G401.6 (cell line): ENCODE results near the gene LRCH1.

Source experiments
- FAIRE-seq: peaks from 2 replicates; lab custom pipeline; 2012; peaks lifted over from hg19 to GRCh38; lab: Jason Lieb, UNC

Gene LRCH1

GRCh38 chr13:46562581-46562980 is 9.6 kb downstream of the LRCH1 start:
- FAIRE-seq = no peak

GRCh38 chr13:46565808-46566750 is 13.1 kb downstream of the LRCH1 start:
- FAIRE-seq = no peak

GRCh38 chr13:46567671-46568070 is 14.7 kb downstream of the LRCH1 start:
- FAIRE-seq = no peak

- FAIRE-seq = no peak
Observed at GRCh38 chr13:46569456-46569855, 16.5 kb downstream of the LRCH1 start.

DNA sequence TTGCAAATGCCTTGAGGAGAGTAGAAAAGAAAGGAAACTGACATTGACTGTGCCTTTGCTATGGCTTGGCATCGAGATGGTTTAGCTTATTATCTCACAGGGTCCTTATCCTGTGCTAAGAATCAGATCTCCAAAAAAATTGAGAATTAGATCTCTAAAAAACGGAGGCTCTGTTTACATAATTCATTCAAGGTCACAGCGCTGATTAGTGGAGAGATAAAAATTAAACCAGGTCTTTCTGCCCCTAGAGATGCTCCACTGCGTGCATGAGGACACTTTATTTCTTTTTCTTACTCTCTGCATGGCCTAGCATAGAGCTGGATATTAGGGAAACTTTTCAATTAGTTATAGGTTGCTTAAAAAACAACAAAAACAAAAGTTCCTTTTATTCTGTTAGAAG is 17.3 kb downstream of the LRCH1 start:
- no peak for FAIRE-seq

GRCh38 chr13:46571189-46571908 is 18.4 kb downstream of the LRCH1 start:
- FAIRE-seq = no peak

- no peak for FAIRE-seq
Observed at GRCh38 chr13:46571909-46572595, 19.1 kb downstream of the LRCH1 start.

GRCh38 chr13:46572752-46573431 is 19.9 kb downstream of the LRCH1 start:
- no peak for FAIRE-seq

DNA sequence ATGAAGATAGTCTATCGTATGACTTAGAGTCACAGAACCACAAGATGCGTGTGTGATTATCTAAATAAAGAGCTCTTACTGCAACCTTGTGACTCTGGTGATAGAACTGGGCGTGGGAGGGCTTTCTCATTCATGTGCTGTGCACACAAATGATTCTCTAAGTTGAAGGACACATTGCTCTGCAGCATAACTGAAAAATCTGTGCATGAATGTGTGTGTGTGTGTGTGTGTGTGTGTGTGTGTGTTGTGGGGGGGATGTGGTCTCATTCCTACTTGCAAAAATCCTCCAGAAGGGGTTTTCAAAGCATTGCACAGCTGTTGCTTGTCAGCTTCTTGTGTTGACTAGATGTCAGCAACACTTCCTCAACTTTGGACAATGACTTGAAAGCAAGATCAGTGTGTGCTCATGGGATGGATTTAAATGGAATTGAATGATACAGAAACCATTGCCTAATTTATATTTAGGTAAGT is 22.4 kb downstream of the LRCH1 start:
- no peak for FAIRE-seq

DNA sequence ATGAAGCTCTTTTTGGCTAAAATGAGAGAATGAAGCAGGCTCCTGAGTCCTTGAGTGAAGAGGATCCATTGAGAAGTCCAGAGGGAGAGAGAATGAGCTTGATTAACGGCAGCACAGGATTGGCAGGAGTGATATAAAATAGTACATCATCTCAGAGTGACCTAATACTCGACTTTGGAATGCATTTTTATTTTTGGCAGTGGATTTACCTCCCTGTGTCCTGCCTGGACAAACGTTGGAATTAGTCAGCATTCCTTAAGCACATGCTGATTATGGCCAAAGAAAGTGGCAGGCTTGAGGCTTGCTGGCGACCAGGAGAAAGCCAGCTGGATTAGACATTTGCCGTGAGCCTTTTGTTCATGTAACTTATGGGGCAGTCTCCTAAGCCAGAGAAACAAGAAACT is 22.9 kb downstream of the LRCH1 start:
- FAIRE-seq = no peak

- no peak for FAIRE-seq
Observed at GRCh38 chr13:46576762-46577161, 23.8 kb downstream of the LRCH1 start.

DNA sequence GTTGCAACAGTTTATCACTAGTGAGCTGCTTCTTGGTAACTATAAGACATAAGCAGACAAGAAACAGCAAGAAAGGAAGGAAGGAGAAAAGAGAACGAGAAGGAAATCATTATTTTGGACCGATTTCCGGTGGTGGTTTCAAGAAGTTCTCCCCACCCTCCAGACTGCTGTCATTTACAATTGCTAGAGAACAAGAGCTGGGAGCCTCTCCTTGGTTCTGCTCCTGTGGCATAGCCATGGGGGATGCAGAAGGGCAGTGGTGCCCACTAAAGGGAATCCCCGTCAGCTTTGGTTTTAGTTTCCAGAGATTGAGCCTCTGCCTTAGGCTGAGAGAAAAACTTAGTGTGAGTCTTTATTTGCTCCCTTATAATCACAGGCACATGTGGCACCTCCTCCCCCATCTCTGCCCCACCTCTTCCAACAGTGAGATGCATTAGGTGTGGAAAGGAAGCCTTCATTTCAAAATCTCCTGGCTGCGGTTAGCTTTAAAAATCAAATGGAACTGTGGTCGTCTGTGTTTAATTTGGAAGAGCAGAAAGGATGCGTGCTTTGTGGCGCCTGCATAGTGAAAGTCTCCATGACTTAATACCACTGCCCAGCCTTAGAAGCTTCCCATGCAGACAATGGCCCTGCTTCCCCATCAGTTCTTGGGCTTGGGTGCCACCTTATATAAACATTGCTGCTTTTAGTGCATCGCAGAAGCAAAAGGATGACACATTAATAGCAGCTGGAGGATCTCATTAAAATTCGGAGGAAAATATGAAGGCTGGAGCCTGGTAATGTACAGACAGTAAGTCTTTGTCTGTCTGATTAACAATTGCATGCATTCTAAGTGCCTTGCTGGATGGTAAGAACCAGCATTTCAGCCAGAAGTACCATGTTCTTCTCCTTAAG is 25.0 kb downstream of the LRCH1 start:
- no peak for FAIRE-seq

DNA sequence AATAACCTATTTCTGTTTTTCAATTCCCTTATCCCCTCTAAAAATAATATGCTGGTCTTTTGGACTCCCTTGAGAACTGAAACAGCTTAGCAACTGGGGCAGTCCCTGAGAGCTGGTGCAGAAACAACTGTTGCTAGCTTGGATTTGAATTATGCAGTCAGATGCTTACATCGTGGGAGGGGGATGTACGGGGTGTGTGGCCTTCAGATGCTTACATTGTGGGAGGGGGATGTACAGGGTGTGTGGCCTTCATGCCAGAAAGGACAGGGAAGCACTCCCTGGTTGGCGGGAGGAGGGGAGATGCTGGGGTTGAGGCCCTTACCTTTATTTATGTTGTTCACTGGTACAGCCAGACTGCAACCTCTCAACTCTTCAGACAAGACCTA is 25.6 kb downstream of the LRCH1 start:
- FAIRE-seq = no peak

DNA sequence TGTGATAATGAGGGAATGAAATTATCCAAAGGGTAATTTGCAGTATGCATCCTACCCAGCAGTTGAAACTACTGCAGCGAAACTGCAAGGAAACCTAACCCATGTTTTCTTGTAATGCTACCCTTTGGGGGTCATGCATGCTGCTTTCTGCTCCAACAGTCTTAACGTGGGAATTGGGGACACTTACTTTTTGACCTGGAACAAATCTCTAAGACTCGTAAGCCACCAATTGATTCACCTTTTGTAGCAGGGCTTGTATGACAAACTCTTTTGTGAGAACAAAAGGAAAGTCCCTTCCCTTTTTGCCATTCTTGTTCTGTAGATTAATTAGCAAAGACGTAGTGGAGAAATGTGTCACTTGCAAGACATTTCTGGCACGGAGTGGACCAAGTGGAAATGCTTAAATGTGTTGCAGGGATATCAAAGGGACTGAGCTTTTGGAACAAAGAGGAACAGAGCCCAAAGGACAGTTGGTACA is 27.4 kb downstream of the LRCH1 start:
- FAIRE-seq = no peak

GRCh38 chr13:46582190-46582589 is 29.2 kb downstream of the LRCH1 start:
- FAIRE-seq = no peak

DNA sequence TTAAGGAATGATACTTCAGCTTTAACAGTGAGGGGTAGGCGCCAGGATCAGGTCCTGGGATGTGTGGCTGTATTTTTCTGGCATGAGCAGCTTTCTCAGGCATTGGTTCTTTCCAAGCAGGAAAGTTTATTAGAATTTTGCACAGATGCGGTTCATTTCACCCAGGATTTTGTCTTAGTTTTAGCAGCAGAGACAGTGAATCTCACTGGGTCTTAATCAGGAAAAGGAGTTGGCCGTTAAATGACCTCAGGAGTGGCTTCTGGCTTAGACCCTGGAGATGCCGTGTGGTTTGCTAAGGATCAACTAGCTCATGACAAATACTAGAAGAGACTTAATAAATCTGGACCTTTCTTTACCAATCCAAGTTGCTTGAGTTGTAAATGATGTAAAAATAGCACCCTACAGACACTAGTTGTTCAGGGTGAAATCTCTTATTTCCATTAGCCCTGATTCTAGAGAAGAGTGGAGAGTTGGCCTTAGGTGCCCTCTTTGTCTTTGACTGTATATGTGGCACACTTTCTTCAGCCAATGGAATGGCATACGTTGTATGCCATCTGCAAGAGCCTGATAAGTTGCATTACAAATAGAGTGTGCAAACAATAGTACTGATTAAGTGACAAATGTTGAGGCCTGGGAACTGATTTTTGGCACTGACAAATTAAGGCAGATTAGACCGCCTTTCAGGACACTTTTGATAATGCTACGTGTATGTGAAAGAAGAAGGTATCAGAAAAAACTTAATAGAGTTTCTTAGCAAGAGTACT is 34.0 kb downstream of the LRCH1 start:
- no peak for FAIRE-seq

DNA sequence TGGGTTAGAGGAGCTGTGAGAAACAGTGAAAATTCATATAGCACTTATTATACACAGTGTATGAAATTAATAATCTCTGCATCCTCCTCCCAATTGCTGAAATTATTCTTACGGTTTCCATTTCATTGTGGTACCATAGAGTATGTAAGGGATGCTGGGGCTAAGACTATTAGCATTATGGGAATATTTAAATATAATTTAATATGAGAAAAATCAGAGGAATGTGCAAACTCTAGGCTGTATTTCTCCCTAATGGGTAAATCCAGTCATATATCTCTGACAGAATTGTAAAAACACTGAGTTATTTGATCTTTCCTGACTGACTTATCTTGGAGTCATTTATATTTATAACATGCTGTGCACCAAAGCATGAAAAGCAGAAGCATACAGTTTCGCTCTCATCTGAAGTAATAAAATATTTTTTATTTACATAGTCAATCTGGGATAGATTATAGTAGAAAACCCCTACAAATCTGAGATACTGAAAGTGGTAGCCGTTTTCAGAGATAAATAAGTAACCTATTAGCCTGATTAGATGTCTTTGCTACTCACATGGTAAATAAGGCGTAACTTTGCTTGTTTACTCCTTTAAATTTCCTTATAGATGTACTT is 34.9 kb downstream of the LRCH1 start:
- FAIRE-seq = no peak

GRCh38 chr13:46592385-46592784 is 39.4 kb downstream of the LRCH1 start:
- no peak for FAIRE-seq

DNA sequence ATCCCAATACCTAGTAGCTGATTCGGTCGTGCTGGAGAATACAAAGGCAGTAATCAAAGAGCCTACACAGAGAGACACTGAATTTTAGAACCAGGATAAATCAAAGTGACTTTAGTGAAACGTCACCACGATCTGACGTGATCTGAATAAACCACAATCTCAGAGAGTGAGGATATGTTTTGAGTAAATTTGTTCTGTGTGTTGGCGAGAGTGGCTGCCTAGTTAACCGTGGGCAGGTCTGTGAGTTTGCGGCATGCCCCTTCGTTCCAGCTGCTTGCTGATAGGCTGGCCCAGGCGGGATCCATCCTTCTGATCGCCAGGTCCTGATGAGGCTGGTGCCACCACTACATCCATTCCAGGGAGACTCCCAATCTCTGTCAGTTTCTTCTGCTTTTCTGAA is 40.4 kb downstream of the LRCH1 start:
- no peak for FAIRE-seq
